Neural cell (in vitro differentiated cells): ENCODE measurements around the gene ZNF432. TPM values are rescaled to one million over a fixed set of nuclear protein-coding genes. Genes with fewer than 3 reads are reported as not detected.

Experiments
- H2AFZ ChIP-seq: fragments of 200-600, 300-800 bp; sonication (generic), shearing (Covaris generic); 2 replicates; pipeline ENCODE4 v1.6.0; 2014; ENCODE audit warnings: low read depth, mild to moderate bottlenecking, antibody characterized with exemption, low read length, moderate library complexity
- H3F3A ChIP-seq: fragments of 200-600 bp; shearing (Covaris generic); 2 replicates; pipeline ENCODE4 v1.6.1; 2016; ENCODE audit warnings: mild to moderate bottlenecking, moderate library complexity, mixed read lengths, antibody characterized with exemption, low read length; ENCODE audit not compliant: insufficient read depth, poor library complexity, severe bottlenecking
- H3K27ac ChIP-seq: fragments of 200-600, 300-800 bp; sonication (generic), shearing (Covaris generic); 2 replicates; pipeline ENCODE4 v1.5.1; 2014; ENCODE audit warnings: mild to moderate bottlenecking, low read length, moderate library complexity
- H3K27me3 ChIP-seq: fragments of 300-800, 200-600 bp; sonication (generic), shearing (Covaris generic); 2 replicates; pipeline ENCODE4 v1.6.0; 2014; ENCODE audit warnings: mild to moderate bottlenecking, low read depth, low read length, moderate library complexity; ENCODE audit not compliant: insufficient read depth
- H3K36me3 ChIP-seq: fragments of 300-800, 200-600 bp; sonication (generic), shearing (Covaris generic); 2 replicates; pipeline ENCODE4 v1.5.1; 2014; ENCODE audit warnings: mild to moderate bottlenecking, antibody characterized with exemption, low read length, moderate library complexity; ENCODE audit not compliant: insufficient read depth
- H3K4me2 ChIP-seq: fragments of 300-800, 200-600 bp; sonication (generic), shearing (Covaris generic); 2 replicates; pipeline ENCODE4 v1.6.0; 2014; ENCODE audit warnings: mild to moderate bottlenecking, low read length
- H3K4me3 ChIP-seq: fragments of 300-800, 200-600 bp; sonication (generic), shearing (Covaris generic); 2 replicates; pipeline ENCODE4 v1.5.1; 2014; ENCODE audit warnings: mild to moderate bottlenecking, low read length, moderate library complexity
- H3K79me2 ChIP-seq: fragments of 200-600 bp; shearing (Covaris generic); replicated peaks from 2 replicates; pipeline ENCODE4 v1.6.0; 2014; ENCODE audit warnings: mild to moderate bottlenecking, low read length, moderate library complexity; ENCODE audit not compliant: insufficient read depth
- H3K9ac ChIP-seq: fragments of 300-800, 200-600 bp; sonication (generic), shearing (Covaris generic); 2 replicates; pipeline ENCODE4 v1.6.1; 2016; ENCODE audit warnings: mild to moderate bottlenecking, low read length, mixed read lengths
- H3K9me2 ChIP-seq: fragments of 200-600 bp; shearing (Covaris generic); 2 replicates; pipeline ENCODE4 v1.6.1; 2016; ENCODE audit warnings: mild to moderate bottlenecking, low read length, mixed read lengths; ENCODE audit not compliant: insufficient read depth
- H3K9me3 ChIP-seq: fragments of 200-600, 300-800 bp; sonication (generic), shearing (Covaris generic); 2 replicates; pipeline ENCODE4 v1.6.1; 2016; ENCODE audit warnings: mild to moderate bottlenecking, mixed run types, low read length, moderate library complexity, mixed read lengths
- H4K20me1 ChIP-seq: fragments of 200-600 bp; shearing (Covaris generic); 2 replicates; pipeline ENCODE4 v1.6.1; 2016; ENCODE audit warnings: mild to moderate bottlenecking, mixed run types; ENCODE audit not compliant: insufficient read depth
- CTCF ChIP-seq: fragments of 450-650 bp; IDR thresholded peaks from 2 replicates; pipeline ENCODE4 v1.5.1; 2014; ENCODE audit warnings: antibody characterized with exemption, mild to moderate bottlenecking, moderate library complexity; ENCODE audit not compliant: poor library complexity, severe bottlenecking
- EP300 ChIP-seq: fragments of 450-650 bp; conservative IDR thresholded peaks from 2 replicates; pipeline ENCODE4 v1.6.1; 2014; ENCODE audit warnings: antibody characterized with exemption, mild to moderate bottlenecking, moderate library complexity; ENCODE audit not compliant: poor library complexity, severe bottlenecking
- EZH2 ChIP-seq: fragments of 200-600, 300-800 bp; shearing (Covaris generic), sonication (generic); IDR thresholded peaks from 2 replicates; pipeline ENCODE4 v1.6.1; 2014; ENCODE audit warnings: antibody characterized with exemption, low read length, borderline replicate concordance, mild to moderate bottlenecking; ENCODE audit not compliant: insufficient read depth, poor library complexity, severe bottlenecking
- MXI1 ChIP-seq: fragments of 450-650 bp; conservative IDR thresholded peaks from 2 replicates; pipeline ENCODE4 v1.6.1; 2014; ENCODE audit warnings: antibody characterized with exemption, mild to moderate bottlenecking; ENCODE audit not compliant: poor library complexity, severe bottlenecking
- POLR2AphosphoS5 ChIP-seq: IDR thresholded peaks from 2 replicates; pipeline ENCODE4 v1.6.1; 2012
- RAD21 ChIP-seq: fragments of 450-650 bp; conservative IDR thresholded peaks from 2 replicates; pipeline ENCODE4 v1.6.1; 2014; ENCODE audit warnings: antibody characterized with exemption, mild to moderate bottlenecking, moderate library complexity
- REST ChIP-seq: IDR thresholded peaks from 2 replicates; pipeline ENCODE4 v1.6.1; 2012; ENCODE audit warnings: borderline replicate concordance
- SMC3 ChIP-seq: fragments of 450-650 bp; conservative IDR thresholded peaks from 2 replicates; pipeline ENCODE4 v1.6.1; 2014; ENCODE audit warnings: antibody characterized with exemption, mild to moderate bottlenecking, moderate library complexity; ENCODE audit not compliant: poor library complexity
- TAF1 ChIP-seq: IDR thresholded peaks from 2 replicates; pipeline ENCODE4 v1.6.1; 2012; ENCODE audit warnings: low read depth
- polyA plus RNA-seq: library from polyadenylated mRNA; depleted of rRNA; stranded (reverse); fragments of >200 nt; gene quantifications from 2 replicates; pipeline ENCODE4 v1.2.3, GENCODE V29; 2014

Gene ZNF432
- polyA plus RNA-seq, 1 donor from 2014 or later = 48.6 TPM

- H3K9me2 ChIP-seq = no peaks in the 10 kb centered on the region
- TF ChIP-seq REST (no peak), EZH2 (no peak), RAD21 (peak; percentile 35), SMC3 (peak; percentile 43), POLR2AphosphoS5 (peak; percentile 75), TAF1 (peak; percentile 77), CTCF (no peak), MXI1 (peak; percentile 78), EP300 (peak; percentile 9)
- peaks cover 7% of the 10 kb centered on the region for H3K36me3 ChIP-seq
- H3F3A ChIP-seq = no peaks in the 10 kb centered on the region
- no peaks in the 10 kb centered on the region for H3K9me3 ChIP-seq
- peaks cover 32% of the 10 kb centered on the region for H3K79me2 ChIP-seq
- peak within 1 kb of the TSS; percentile 82 for H3K27ac ChIP-seq
- H3K4me2 ChIP-seq = peak within 1 kb of the TSS; percentile 80
- peak within 1 kb of the TSS; percentile 79 for H3K9ac ChIP-seq
- no peaks in the 10 kb centered on the region for H3K27me3 ChIP-seq
- peak within 1 kb of the TSS; percentile 96 for H2AFZ ChIP-seq
- H3K4me3 ChIP-seq = peak within 1 kb of the TSS; percentile 95
- H4K20me1 ChIP-seq = no peaks in the 10 kb centered on the region
Observed at GRCh38 chr19:52007806-52008557, 40.7 kb downstream of the ZNF432 start, which contains the start of gene ZNF615. TSS of gene ZNF615 (minus strand) at chr19:52008211. CDS start at chr19:52003711, 4,500 bp downstream.

- H3K27ac ChIP-seq = peak overlapping the region; percentile 82
- H3K9me3 ChIP-seq = no peaks in the 10 kb centered on the region
- no peaks in the 10 kb centered on the region for H3K27me3 ChIP-seq
- peaks cover 8% of the 10 kb centered on the region for H3K36me3 ChIP-seq
- H3K4me3 ChIP-seq = peak overlapping the region; percentile 95
- no peaks in the 10 kb centered on the region for H3K9me2 ChIP-seq
- no peaks in the 10 kb centered on the region for H4K20me1 ChIP-seq
- peaks cover 32% of the 10 kb centered on the region for H3K79me2 ChIP-seq
- peak overlapping the region; percentile 80 for H3K4me2 ChIP-seq
- peak overlapping the region; percentile 79 for H3K9ac ChIP-seq
- H3F3A ChIP-seq = no peaks in the 10 kb centered on the region
- H2AFZ ChIP-seq = peak overlapping the region; percentile 96
- TF ChIP-seq POLR2AphosphoS5 = no peak
- no peak for TF ChIP-seq CTCF
- TF ChIP-seq EZH2 = no peak
- TF ChIP-seq SMC3 = no peak
- TF ChIP-seq EP300 = no peak
- TF ChIP-seq REST = no peak
- TF ChIP-seq RAD21 = no peak
- no peak for TF ChIP-seq MXI1
- no peak for TF ChIP-seq TAF1
Observed at GRCh38 chr19:52007451-52007805, 41.2 kb downstream of the ZNF432 start.
